Calu3 (cell line): ENCODE results near the gene SIPA1L3. TPM values are rescaled to one million over a fixed set of nuclear protein-coding genes. Genes with fewer than 3 reads are reported as not detected.

Source experiments
- BruUV-seq: library from RNA; stranded (reverse); fragments of 400-500 nt; replicated peaks from 2 replicates; lab custom pipeline; 2021; lab: Mats Ljungman, UMichigan
- CTCF ChIA-PET: fragments of 300-600 bp; sonication (Branson Sonifier 250); formaldehyde crosslinking; loops from one replicate; lab custom pipeline; 2022; ENCODE audit warnings: antibody characterized with exemption; lab: Charles Lee
- DNase-seq: peaks from one replicate; pipeline ENCODE4 v3.0.0; 2022
- H3K27ac Mint-ChIP-seq: one replicate; pipeline ENCODE4 v1.8.0; 2022; ENCODE audit warnings: mixed read lengths; ENCODE audit not compliant: unreplicated experiment
- H3K27me3 Mint-ChIP-seq: one replicate; pipeline ENCODE4 v1.8.0; 2022; ENCODE audit warnings: mixed read lengths; ENCODE audit not compliant: unreplicated experiment
- H3K36me3 Mint-ChIP-seq: one replicate; pipeline ENCODE4 v1.8.0; 2022; ENCODE audit warnings: mild to moderate bottlenecking, moderate library complexity, mixed read lengths; ENCODE audit not compliant: insufficient read depth, unreplicated experiment
- H3K4me1 Mint-ChIP-seq: one replicate; pipeline ENCODE4 v1.8.0; 2022; ENCODE audit warnings: mild to moderate bottlenecking, low read depth, mixed read lengths; ENCODE audit not compliant: unreplicated experiment
- H3K4me3 Mint-ChIP-seq: one replicate; pipeline ENCODE4 v1.8.0; 2022; ENCODE audit warnings: mild to moderate bottlenecking, low read depth, moderate library complexity, mixed read lengths; ENCODE audit not compliant: unreplicated experiment
- H3K9me3 Mint-ChIP-seq: one replicate; pipeline ENCODE4 v1.8.0; 2022; ENCODE audit warnings: low read depth, mixed read lengths; ENCODE audit not compliant: unreplicated experiment
- CTCF ChIP-seq: fragments of 200-600 bp; IDR thresholded peaks from one replicate; pipeline ENCODE4 v1.8.0; 2022; ENCODE audit warnings: antibody characterized with exemption; ENCODE audit not compliant: unreplicated experiment
- intact Hi-C: fragments of 100-400 bp; cut with micrococcal nuclease; formaldehyde crosslinking; loops from one replicate; pipeline ENCODE4 v1.10.0; 2022; ENCODE audit not compliant: unreplicated experiment
- total RNA-seq: library from RNA; stranded (reverse); gene quantifications from 2 replicates; pipeline ENCODE4 v1.2.3, GENCODE V29; 2022

The SIPA1L3 gene
- total RNA-seq, 1 experiment from 2014 or later: 127 TPM

GRCh38 chr19:37869766-37870340 lies 37.2 kb upstream of the SIPA1L3 start:
- Mint-ChIP-seq H3K27me3 (no peaks in the 10 kb centered on the region), H3K36me3 (no peaks in the 10 kb centered on the region), H3K4me3 (no peak overlapping the region), H3K27ac (no peak overlapping the region), H3K4me1 (no peaks in the 10 kb centered on the region), H3K9me3 (peaks cover 13% of the 10 kb centered on the region)
- CTCF ChIA-PET: no interaction called here
- BruUV-seq: no TSS peak
- intact Hi-C loops: no loop called here
- no peak for DNase-seq
- no peak for TF ChIP-seq CTCF

GRCh38 chr19:37872383-37872782 lies 34.6 kb upstream of the SIPA1L3 start:
- H3K4me3 Mint-ChIP-seq: no peak overlapping the region
- no peak for DNase-seq
- H3K27ac Mint-ChIP-seq: no peak overlapping the region
- H3K27me3 Mint-ChIP-seq: no peaks in the 10 kb centered on the region
- no peaks in the 10 kb centered on the region for H3K36me3 Mint-ChIP-seq
- CTCF ChIA-PET: interaction anchor here (0.6 kb wide), 1 partner anchor 29 kb away, joined by 4 read pairs; no protein-coding TSS in a partner anchor
- intact Hi-C loops: no loop called here
- H3K9me3 Mint-ChIP-seq: peaks cover 12% of the 10 kb centered on the region
- TF ChIP-seq CTCF: no peak
- BruUV-seq: no TSS peak
- H3K4me1 Mint-ChIP-seq: no peaks in the 10 kb centered on the region

GRCh38 chr19:37874784-37875183 lies 32.2 kb upstream of the SIPA1L3 start:
- Mint-ChIP-seq H3K9me3 (peaks cover 11% of the 10 kb centered on the region), H3K27ac (no peak overlapping the region), H3K4me1 (no peaks in the 10 kb centered on the region), H3K4me3 (no peak overlapping the region), H3K36me3 (no peaks in the 10 kb centered on the region), H3K27me3 (no peaks in the 10 kb centered on the region)
- no peak for TF ChIP-seq CTCF
- intact Hi-C loops: no loop called here
- CTCF ChIA-PET: no interaction called here
- BruUV-seq: no TSS peak
- DNase-seq: no peak

- no TSS peak for BruUV-seq
- H3K4me3 Mint-ChIP-seq: no peak overlapping the region
- no peak for TF ChIP-seq CTCF
- intact Hi-C loops: no loop called here
- peaks cover 11% of the 10 kb centered on the region for H3K9me3 Mint-ChIP-seq
- no peak overlapping the region for H3K27ac Mint-ChIP-seq
- DNase-seq: no peak
- no peaks in the 10 kb centered on the region for H3K36me3 Mint-ChIP-seq
- H3K27me3 Mint-ChIP-seq: no peaks in the 10 kb centered on the region
- CTCF ChIA-PET: no interaction called here
- no peaks in the 10 kb centered on the region for H3K4me1 Mint-ChIP-seq
Observed at GRCh38 chr19:37876032-37876431, 31.0 kb upstream of the SIPA1L3 start.
